Caco-2 (cell line): ENCODE data around the gene PRKAR2A. TPM values are rescaled to one million over a fixed set of nuclear protein-coding genes. Genes with fewer than 3 reads are reported as not detected.

Experiments
- BruUV-seq: library from RNA; stranded (reverse); fragments of 400-500 nt; replicated peaks from 2 replicates; lab custom pipeline; 2021; lab: Mats Ljungman, UMichigan
- CTCF ChIA-PET: fragments of 300-600 bp; sonication (Branson Sonifier 250); formaldehyde crosslinking; loops from one replicate; lab custom pipeline; 2022; ENCODE audit warnings: antibody characterized with exemption; lab: Charles Lee
- POLR2A ChIA-PET: fragments of 300-600 bp; sonication (Branson Sonifier 250); formaldehyde crosslinking; loops from one replicate; lab custom pipeline; 2022; ENCODE audit warnings: antibody characterized with exemption; lab: Charles Lee
- DNase-seq, 2 experiments: peaks; one replicate each; pipeline versions ENCODE4 v3.0.0 to v3.0.0-alpha.2; 2020 to 2022
- H3K27me3 ChIP-seq: replicated peaks from 2 replicates; pipeline ENCODE4 v1.6.0; 2011; ENCODE audit warnings: low read length; ENCODE audit not compliant: control insufficient read depth, insufficient read depth
- H3K36me3 ChIP-seq: 2 replicates; pipeline ENCODE4 v1.5.1; 2011; ENCODE audit warnings: low read length; ENCODE audit not compliant: control insufficient read depth, insufficient read depth
- H3K4me1 ChIP-seq: fragments of 250-450 bp; sonication (Bioruptor Pico); 2 replicates; pipeline ENCODE4 v1.5.1; 2020; ENCODE audit warnings: mild to moderate bottlenecking
- H3K4me3 ChIP-seq: 2 replicates; pipeline ENCODE4 v1.5.1; 2011; ENCODE audit warnings: low read depth, mild to moderate bottlenecking, control low read depth, low read length
- H3K9me3 ChIP-seq: fragments of 250-450 bp; sonication (Bioruptor Pico); 2 replicates; pipeline ENCODE4 v1.5.1; 2020; ENCODE audit warnings: mild to moderate bottlenecking, moderate library complexity
- H3K27ac Mint-ChIP-seq: one replicate; pipeline ENCODE4 v1.8.0; 2022; ENCODE audit warnings: mixed read lengths; ENCODE audit not compliant: unreplicated experiment
- H3K27me3 Mint-ChIP-seq: one replicate; pipeline ENCODE4 v1.8.0; 2022; ENCODE audit warnings: mixed read lengths; ENCODE audit not compliant: insufficient read depth, unreplicated experiment
- H3K36me3 Mint-ChIP-seq: one replicate; pipeline ENCODE4 v1.8.0; 2022; ENCODE audit warnings: mild to moderate bottlenecking, mixed read lengths; ENCODE audit not compliant: insufficient read depth, unreplicated experiment
- H3K4me1 Mint-ChIP-seq: one replicate; pipeline ENCODE4 v1.8.0; 2022; ENCODE audit warnings: low read depth, mixed read lengths; ENCODE audit not compliant: unreplicated experiment
- H3K4me3 Mint-ChIP-seq: one replicate; pipeline ENCODE4 v1.8.0; 2022; ENCODE audit warnings: mild to moderate bottlenecking, moderate library complexity, mixed read lengths; ENCODE audit not compliant: unreplicated experiment
- H3K9me3 Mint-ChIP-seq: one replicate; pipeline ENCODE4 v1.8.0; 2022; ENCODE audit warnings: mixed read lengths; ENCODE audit not compliant: unreplicated experiment
- intact Hi-C: fragments of 100-400 bp; cut with micrococcal nuclease; formaldehyde crosslinking; loops from one replicate; pipeline ENCODE4 v1.10.0; 2022; ENCODE audit not compliant: unreplicated experiment
- total RNA-seq: library from RNA; stranded (reverse); gene quantifications from 2 replicates; pipeline ENCODE4 v1.2.3, GENCODE V29; 2022
- TF ChIP-seq, protein P1 (sequence below), 2 experiments: fragments of 200-600 bp in 1 of 2; IDR thresholded peaks; 1 replicate in 1 of 2; 2 replicates in 1 of 2; pipeline versions ENCODE4 v1.5.1 to v1.8.0; 2011 to 2022; ENCODE audit warnings: antibody characterized with exemption in 1 of 2, control low read depth in 1 of 2, inconsistent platforms in 1 of 2, low read depth in 1 of 2, low read length in 1 of 2, mild to moderate bottlenecking in 1 of 2, moderate library complexity in 1 of 2; ENCODE audit not compliant: insufficient read depth in 1 of 2, severe bottlenecking in 1 of 2, unreplicated experiment in 1 of 2

PRKAR2A gene
- total RNA-seq, 1 experiment from 2014 or later, result 56.3 TPM

DNA sequence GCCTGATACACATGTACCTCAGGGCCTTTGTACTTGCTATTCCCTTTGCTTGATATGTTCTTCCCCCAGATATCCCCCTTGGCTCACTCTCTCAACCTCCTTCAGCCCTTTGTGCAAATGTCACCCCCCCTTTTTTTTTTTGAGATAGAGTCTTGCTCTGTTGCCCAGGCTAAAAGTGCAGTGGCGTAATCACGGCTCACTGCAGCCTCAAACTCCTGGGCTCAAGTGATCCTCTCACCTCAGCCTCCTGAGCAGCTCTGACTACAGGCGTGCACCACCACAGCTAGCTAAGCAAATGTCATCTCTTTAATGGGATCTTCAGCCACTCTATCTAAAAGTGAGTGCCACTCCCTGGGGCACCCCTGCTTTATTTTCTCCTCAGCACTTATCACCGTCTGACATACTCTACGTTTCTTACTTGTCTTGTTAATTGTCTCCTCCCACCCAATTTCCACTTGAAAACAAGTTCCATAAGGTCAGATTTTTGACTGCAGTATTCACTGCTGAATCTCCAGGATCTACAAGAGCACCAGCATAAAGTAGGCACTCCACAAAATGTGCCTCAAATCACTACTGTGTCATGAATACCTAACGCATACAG is 145.3 kb downstream of the PRKAR2A start:
- Histone ChIP-seq H3K36me3 (peaks cover 1% of the 10 kb centered on the region), H3K27me3 (no peaks in the 10 kb centered on the region), H3K4me3 (no peak overlapping the region), H3K9me3 (no peaks in the 10 kb centered on the region), H3K4me1 (no peaks in the 10 kb centered on the region; the same call in 1 of the 2 replicates)
- no peak for DNase-seq
- peak overlapping the region; percentile 10 for H3K27ac Mint-ChIP-seq
- POLR2A ChIA-PET, result no interaction called here
- CTCF ChIA-PET, result no interaction called here
- TF ChIP-seq, protein P1, sequence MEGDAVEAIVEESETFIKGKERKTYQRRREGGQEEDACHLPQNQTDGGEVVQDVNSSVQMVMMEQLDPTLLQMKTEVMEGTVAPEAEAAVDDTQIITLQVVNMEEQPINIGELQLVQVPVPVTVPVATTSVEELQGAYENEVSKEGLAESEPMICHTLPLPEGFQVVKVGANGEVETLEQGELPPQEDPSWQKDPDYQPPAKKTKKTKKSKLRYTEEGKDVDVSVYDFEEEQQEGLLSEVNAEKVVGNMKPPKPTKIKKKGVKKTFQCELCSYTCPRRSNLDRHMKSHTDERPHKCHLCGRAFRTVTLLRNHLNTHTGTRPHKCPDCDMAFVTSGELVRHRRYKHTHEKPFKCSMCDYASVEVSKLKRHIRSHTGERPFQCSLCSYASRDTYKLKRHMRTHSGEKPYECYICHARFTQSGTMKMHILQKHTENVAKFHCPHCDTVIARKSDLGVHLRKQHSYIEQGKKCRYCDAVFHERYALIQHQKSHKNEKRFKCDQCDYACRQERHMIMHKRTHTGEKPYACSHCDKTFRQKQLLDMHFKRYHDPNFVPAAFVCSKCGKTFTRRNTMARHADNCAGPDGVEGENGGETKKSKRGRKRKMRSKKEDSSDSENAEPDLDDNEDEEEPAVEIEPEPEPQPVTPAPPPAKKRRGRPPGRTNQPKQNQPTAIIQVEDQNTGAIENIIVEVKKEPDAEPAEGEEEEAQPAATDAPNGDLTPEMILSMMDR (IDR thresholded peaks at IDR 0.05; ENCODE audit: insufficient read depth in 1 of 2, low read depth in 1 of 2, low read length in 1 of 2, severe bottlenecking in 1 of 2, unreplicated experiment in 1 of 2), result no peak
- BruUV-seq, result no TSS peak
- H3K27me3 Mint-ChIP-seq, result no peaks in the 10 kb centered on the region
- H3K9me3 Mint-ChIP-seq, result no peaks in the 10 kb centered on the region
- H3K4me3 Mint-ChIP-seq, result no peak overlapping the region
- H3K36me3 Mint-ChIP-seq, result peaks cover 73% of the 10 kb centered on the region
- intact Hi-C loops, result no loop called here
- H3K4me1 Mint-ChIP-seq, result peaks cover 9% of the 10 kb centered on the region

DNA sequence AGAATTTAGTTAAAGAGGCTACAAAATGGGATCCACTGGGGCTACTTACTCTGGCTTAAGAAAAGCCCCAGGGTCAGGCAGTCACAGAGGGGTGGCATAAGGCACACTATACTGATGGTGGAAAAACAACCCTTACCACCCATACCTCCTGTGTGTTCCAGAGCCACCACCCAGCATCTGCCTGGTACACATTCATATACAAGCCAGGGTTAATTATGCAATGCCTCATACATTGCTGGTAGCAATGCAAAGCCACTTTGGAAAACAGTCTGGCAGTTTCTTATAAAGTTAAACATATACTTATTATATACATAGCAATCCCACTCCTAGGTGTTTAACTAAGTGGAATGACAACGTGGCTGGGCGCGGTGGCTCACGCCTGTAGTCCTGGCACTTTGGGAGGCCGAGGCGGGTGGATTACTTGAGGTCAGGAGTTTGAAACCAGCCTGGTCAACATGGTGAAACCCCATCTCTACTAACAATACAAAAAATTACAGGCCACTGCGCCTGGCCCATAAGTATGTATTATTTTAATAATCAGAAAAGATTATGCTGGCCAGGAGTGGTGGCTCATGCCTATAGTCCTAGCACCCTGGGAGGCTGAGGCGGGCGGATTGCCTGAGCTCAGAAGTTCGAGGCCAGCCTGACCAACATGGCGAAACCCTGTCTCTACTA is 146.8 kb downstream of the PRKAR2A start:
- CTCF ChIA-PET, result interaction anchor here (0.7 kb wide), 1 partner anchor 39 kb away, joined by 7 read pairs; no protein-coding TSS in a partner anchor
- no peak for DNase-seq
- H3K36me3 ChIP-seq, result peaks cover 1% of the 10 kb centered on the region; the same call in 1 of the 2 replicates
- intact Hi-C loops, result no loop called here
- H3K4me3 Mint-ChIP-seq, result no peak overlapping the region
- no peaks in the 10 kb centered on the region for H3K9me3 Mint-ChIP-seq
- H3K27me3 Mint-ChIP-seq, result no peaks in the 10 kb centered on the region
- POLR2A ChIA-PET, result no interaction called here
- H3K9me3 ChIP-seq, result no peaks in the 10 kb centered on the region
- peaks cover 71% of the 10 kb centered on the region for H3K36me3 Mint-ChIP-seq
- no peaks in the 10 kb centered on the region for H3K27me3 ChIP-seq
- peaks cover 9% of the 10 kb centered on the region for H3K4me1 Mint-ChIP-seq
- H3K4me3 ChIP-seq, result no peak overlapping the region
- 0 out of 2 replicates have a peak, but pooled peaks cover 5% of the 10 kb centered on the region for H3K4me1 ChIP-seq
- no TSS peak for BruUV-seq
- TF ChIP-seq, protein P1 (IDR thresholded peaks at IDR 0.05; ENCODE audit: insufficient read depth in 1 of 2, low read depth in 1 of 2, low read length in 1 of 2, severe bottlenecking in 1 of 2, unreplicated experiment in 1 of 2), result no peak
- H3K27ac Mint-ChIP-seq, result no peak overlapping the region

DNA sequence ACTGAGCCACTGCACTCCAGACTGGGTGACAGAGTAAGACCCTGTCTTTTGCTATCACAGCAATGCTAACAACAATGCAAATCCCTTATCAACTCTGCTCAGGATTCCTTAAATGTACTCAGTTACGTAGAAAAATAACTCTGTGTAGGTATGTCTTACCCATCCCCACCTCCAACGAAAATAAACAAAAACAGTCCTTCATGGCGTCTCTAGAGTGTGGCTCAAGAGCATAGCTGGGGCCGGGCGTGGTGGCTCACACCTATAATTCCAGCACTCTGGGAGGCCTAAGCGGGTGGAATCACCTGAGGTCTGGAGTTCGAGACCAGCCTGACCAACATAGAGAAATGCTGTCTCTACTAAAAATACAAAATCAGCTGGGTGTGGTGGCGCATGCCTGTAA is 148.8 kb downstream of the PRKAR2A start:
- intact Hi-C loops, result no loop called here
- no peak overlapping the region for H3K27ac Mint-ChIP-seq
- Histone ChIP-seq H3K36me3 (peaks cover 3% of the 10 kb centered on the region; the same call in 1 of the 2 replicates), H3K9me3 (no peaks in the 10 kb centered on the region), H3K4me3 (no peak overlapping the region), H3K27me3 (no peaks in the 10 kb centered on the region), H3K4me1 (0 out of 2 replicates have a peak, but pooled peaks cover 5% of the 10 kb centered on the region)
- no peak overlapping the region for H3K4me3 Mint-ChIP-seq
- TF ChIP-seq, protein P1 (IDR thresholded peaks at IDR 0.05; ENCODE audit: insufficient read depth in 1 of 2, low read depth in 1 of 2, low read length in 1 of 2, severe bottlenecking in 1 of 2, unreplicated experiment in 1 of 2), result no peak
- no peaks in the 10 kb centered on the region for H3K27me3 Mint-ChIP-seq
- no peak for DNase-seq
- H3K9me3 Mint-ChIP-seq, result no peaks in the 10 kb centered on the region
- no TSS peak for BruUV-seq
- ChIA-PET POLR2A (no interaction called here), CTCF (interaction anchor here (0.9 kb wide), 1 partner anchor 67 kb away, joined by 5 read pairs; no protein-coding TSS in a partner anchor)
- peaks cover 69% of the 10 kb centered on the region for H3K36me3 Mint-ChIP-seq
- H3K4me1 Mint-ChIP-seq, result peaks cover 16% of the 10 kb centered on the region
